ENCODE data around the gene TMEM229B.

The TMEM229B gene

GRCh38 chr14:67473290-67474082 is 15.0 kb downstream of the TMEM229B start:
- TF ChIP-seq CTCF (IDR thresholded peaks at IDR 0.05; ENCODE audit: control insufficient read depth, insufficient read depth, low read depth, low read length, missing control alignments), result no peak
- no peak for DNase-seq (ENCODE audit: low read depth)
- no peak overlapping the region for H3K4me3 ChIP-seq (ENCODE audit: control insufficient read depth, low read depth, low read length)

GRCh38 chr14:67472726-67473125 is 15.8 kb downstream of the TMEM229B start:
- no peak for DNase-seq (ENCODE audit: low read depth)
- no peak overlapping the region for H3K4me3 ChIP-seq (ENCODE audit: control insufficient read depth, low read depth, low read length)
- no peak for TF ChIP-seq CTCF (IDR thresholded peaks at IDR 0.05; ENCODE audit: control insufficient read depth, insufficient read depth, low read depth, low read length, missing control alignments)

DNA sequence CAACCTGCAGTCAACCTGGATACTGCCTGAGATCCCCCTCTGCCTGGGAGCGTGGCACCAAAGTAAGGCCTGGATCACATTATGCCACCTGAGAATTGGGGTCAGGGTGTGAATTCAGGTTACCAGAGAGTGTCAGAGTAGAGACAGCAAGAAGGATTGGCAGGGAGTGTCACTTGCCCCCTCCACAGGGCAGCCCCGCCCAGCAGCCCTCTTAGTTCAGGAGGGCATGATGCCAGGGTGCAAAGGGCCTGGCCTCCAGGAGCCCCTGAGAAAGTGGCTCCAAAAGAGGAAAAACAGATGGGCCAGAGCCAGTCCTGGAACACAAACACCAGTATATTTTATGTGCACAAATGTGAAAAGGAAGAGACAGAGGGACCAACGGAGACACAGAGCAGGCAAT is 18.6 kb downstream of the TMEM229B start:
- DNase-seq (ENCODE audit: low read depth), result no peak
- no peak for TF ChIP-seq CTCF (IDR thresholded peaks at IDR 0.05; ENCODE audit: control insufficient read depth, insufficient read depth, low read depth, low read length, missing control alignments)
- no peak overlapping the region for H3K4me3 ChIP-seq (ENCODE audit: control insufficient read depth, low read depth, low read length)

DNA sequence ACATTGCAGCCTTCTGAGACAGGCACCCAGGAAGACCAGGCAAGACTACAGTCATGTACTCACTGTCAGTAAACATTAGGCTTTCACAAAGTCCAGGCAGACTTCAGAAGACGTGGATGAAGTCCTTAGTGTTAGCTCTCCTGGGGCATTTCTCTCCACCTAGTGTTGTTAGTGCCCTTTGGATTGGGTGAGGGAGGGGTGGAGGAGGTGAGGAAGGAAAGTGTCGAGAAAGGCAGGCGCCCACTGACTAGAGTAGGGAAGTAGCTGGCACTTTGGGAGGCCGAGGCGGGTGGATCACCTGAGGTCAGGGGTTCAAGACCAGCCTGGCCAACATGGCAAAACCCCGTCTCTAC is 20.2 kb downstream of the TMEM229B start:
- no peak for TF ChIP-seq CTCF (IDR thresholded peaks at IDR 0.05; ENCODE audit: control insufficient read depth, insufficient read depth, low read depth, low read length, missing control alignments)
- no peak for DNase-seq (ENCODE audit: low read depth)
- H3K4me3 ChIP-seq (ENCODE audit: control insufficient read depth, low read depth, low read length), result no peak overlapping the region

- no peak for DNase-seq (ENCODE audit: low read depth)
- TF ChIP-seq CTCF (IDR thresholded peaks at IDR 0.05; ENCODE audit: control insufficient read depth, insufficient read depth, low read depth, low read length, missing control alignments), result no peak
These were observed 21.4 kb downstream of the TMEM229B start for GRCh38 chr14:67467134-67467533.

DNA sequence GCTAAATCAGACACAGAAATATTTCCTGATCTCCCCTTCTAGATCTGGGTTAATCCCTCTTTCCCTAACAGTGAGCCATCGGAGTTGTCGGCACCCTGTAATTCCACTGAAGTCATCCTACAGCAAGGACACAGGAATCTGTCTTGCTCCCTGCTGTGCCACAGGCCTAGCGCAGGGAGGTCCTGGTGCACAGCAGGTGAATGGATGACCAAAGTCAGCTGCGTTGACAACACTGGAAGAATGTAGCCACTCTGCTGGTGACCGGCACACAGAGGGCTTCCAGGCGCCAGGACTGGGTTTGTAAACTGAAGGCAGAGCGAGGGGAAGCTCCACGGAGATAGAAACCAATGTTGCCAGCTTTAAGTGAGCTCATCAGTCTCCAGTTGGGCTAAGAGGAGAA is 23.6 kb downstream of the TMEM229B start:
- DNase-seq (ENCODE audit: low read depth), result no peak
- no peak for TF ChIP-seq CTCF (IDR thresholded peaks at IDR 0.05; ENCODE audit: control insufficient read depth, insufficient read depth, low read depth, low read length, missing control alignments)
- H3K4me3 ChIP-seq (ENCODE audit: control insufficient read depth, low read depth, low read length), result no peak overlapping the region

More at GRCh38 chr14:67467134-67467533, 21.4 kb downstream of the TMEM229B start:
- H3K4me3 ChIP-seq (ENCODE audit: control insufficient read depth, low read depth, low read length), result no peak overlapping the region

All from AG09309 (cell line).